AG10803 (cell line): Measurements from ENCODE around the gene FAXC.

Experiments
- DNase-seq: peaks from one replicate; pipeline ENCODE4 v3.0.0; 2010; ENCODE audit warnings: low read depth
- H3K4me3 ChIP-seq: 2 replicates; pipeline ENCODE4 v1.5.1; 2011; ENCODE audit warnings: mild to moderate bottlenecking, low read length, control low read depth
- TF ChIP-seq, protein P1 (sequence below): conservative IDR thresholded peaks from 2 replicates; pipeline ENCODE4 v1.5.1; 2011; ENCODE audit warnings: mild to moderate bottlenecking, low read length, control low read depth, inconsistent platforms

FAXC gene

DNA sequence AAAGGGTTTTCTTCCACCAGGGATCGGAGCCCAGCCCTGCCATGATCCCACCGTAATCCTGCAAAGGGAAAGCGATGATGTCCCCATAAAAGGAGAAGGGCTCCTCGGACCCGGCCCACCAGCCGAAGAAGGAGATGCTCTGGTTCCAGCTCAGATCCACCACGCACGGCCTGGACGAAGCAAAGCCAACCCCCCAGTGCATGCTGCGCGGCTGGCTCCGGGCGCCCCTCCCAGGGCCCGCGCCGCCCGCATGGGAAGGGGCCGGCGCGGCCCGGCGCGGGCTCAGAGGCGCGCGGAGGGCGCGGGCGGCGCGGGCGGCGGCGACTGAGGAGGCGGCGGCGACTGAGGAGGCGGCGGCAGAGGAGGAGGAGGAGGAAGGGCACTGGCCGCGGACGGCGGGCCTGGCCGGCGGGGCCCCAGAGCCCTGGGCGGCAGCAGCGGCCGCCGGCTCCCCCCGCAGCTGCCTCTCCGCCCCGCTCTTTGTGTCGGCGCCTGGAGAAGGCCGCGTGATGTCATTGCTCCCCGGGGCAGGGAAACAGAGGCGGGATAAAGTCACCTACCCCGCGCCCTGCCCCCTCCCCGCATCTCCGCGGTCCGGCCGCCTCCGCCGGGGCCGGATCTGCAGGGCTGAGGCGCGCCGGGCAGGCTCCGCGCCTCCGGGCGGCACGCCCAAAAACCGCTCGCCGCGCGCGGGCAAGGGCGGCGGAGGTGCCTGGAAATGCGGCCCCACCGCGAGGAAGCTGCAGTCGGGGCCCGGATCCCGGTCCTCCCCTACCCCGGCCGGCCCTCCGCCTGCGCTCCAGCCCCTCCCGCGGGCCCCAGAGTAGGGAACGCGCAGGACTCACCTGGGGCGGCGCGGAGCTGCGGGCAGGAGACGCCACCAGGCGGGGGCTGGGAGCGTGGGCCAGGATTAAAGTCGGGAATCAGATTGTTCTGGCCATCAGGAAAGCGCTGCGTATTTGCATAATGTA, at the start of gene FAXC:
Gene FAXC (minus strand): TSS at position 504 of the 971 bp plus-strand sequence. CDS start 302 bp downstream, at position 202.
- peak; percentile 3 for DNase-seq
- TF ChIP-seq, protein P1, sequence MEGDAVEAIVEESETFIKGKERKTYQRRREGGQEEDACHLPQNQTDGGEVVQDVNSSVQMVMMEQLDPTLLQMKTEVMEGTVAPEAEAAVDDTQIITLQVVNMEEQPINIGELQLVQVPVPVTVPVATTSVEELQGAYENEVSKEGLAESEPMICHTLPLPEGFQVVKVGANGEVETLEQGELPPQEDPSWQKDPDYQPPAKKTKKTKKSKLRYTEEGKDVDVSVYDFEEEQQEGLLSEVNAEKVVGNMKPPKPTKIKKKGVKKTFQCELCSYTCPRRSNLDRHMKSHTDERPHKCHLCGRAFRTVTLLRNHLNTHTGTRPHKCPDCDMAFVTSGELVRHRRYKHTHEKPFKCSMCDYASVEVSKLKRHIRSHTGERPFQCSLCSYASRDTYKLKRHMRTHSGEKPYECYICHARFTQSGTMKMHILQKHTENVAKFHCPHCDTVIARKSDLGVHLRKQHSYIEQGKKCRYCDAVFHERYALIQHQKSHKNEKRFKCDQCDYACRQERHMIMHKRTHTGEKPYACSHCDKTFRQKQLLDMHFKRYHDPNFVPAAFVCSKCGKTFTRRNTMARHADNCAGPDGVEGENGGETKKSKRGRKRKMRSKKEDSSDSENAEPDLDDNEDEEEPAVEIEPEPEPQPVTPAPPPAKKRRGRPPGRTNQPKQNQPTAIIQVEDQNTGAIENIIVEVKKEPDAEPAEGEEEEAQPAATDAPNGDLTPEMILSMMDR, result no peak
- H3K4me3 ChIP-seq, result peak within 1 kb of the TSS; percentile 51

DNA sequence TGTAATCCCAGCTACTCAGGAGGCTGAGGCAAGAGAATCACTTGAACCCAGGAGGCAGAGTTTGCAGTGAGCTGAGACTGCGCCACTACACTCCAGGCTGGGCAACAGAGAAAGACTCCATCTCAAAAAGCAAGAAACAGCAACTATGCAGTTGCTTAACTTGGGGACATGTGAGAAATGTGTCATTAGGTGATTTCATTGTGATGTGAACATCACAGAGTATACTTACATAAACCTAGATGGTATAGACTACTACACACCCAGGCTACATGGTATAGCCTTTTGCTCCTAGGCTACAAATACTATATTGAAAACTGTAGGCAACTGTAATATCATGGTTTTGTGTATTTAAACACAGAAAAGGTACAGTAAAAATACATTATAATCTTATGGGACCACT, 47.8 kb upstream of the FAXC start:
- no peak for DNase-seq
- TF ChIP-seq, protein P1, result no peak
- no peak overlapping the region for H3K4me3 ChIP-seq

DNA sequence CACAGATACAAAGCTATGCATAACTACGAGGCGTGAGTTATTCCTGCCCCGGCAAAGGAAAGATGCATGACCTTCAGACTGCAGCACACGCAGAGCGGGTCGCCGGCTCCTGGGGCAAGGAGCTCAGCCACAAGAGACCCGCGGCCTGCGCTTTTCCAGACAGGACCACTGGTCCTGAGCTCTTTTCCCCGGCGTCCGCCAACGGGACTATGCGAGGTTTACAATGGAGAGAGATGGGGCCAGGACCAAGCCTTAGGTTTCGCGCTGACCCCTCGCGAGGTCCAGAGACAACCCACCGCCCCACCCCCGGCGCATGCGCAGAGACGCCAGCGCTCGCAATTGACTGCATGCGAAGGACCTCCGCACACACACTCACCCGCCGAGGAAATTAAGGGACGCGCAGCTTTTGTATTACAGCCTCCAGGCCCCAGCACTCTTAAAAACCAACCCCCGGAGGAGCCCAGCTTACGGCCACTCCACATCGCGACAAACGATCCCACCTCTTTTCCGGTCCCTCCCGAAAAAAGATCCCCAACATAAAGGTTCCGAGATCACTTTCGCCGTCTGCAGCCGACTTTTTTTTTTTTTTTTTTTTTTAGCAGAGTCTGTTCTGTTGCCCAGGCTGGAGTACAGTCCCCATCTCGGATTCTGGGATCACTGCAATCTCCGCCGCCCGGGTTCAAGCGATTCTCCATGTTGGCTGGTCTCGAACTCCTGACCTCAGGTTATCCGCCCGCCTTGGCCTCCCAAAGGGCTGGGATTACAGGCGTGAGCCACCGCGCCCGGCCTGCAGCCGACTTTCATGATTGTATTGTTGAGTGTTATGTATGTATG, 44.4 kb upstream of the FAXC start, which contains the start of gene COQ3:
Gene COQ3 (minus strand): TSS at position 498 of the 834 bp plus-strand sequence. CDS start 16 bp downstream, at position 482.
- TF ChIP-seq, protein P1, result no peak; the same call in 1 of the 2 replicates
- H3K4me3 ChIP-seq, result peak within 1 kb of the TSS; percentile 89

DNA sequence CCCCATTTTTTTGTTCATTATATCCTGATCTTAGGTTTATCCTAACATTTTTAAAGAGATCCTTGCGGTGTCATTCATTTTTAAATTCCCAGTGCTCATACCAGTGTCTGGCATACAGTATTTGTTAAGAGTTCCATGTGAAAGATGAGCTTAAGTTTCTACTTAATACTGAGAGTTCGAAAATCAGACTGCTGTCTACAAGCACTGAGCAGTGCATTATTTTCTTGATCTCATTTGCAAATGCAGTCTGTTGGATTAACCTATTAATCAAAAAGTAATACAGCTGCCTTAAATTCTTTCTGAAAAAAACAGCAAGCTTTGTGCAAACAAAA, 43.9 kb upstream of the FAXC start:
- TF ChIP-seq, protein P1, result no peak
- H3K4me3 ChIP-seq, result peak overlapping the region; percentile 89
- DNase-seq, result no peak

More for the DNA sequence above, 44.4 kb upstream of the FAXC start, which contains the start of gene COQ3:
- peak; percentile 73 for DNase-seq

DNA sequence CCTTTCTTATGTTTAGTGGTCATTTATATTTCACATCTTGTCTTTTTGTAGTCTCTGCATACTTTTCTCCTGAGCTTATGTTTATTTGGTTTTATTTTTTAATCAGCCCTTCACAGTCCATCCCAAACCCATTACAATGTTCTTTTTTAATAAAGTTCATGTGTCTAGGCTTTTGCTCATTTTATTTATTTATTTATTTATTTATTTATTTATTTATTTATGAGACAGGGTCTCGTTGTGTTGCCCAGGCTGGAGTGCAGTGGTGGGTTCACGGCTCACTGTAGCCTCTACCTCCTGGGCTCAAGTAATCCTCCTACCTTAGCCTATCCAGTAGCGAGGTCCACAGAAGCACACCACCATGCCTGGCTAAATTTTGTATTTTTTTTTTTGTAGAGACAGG, 41.4 kb upstream of the FAXC start:
- DNase-seq, result no peak
- H3K4me3 ChIP-seq, result no peak overlapping the region

DNA sequence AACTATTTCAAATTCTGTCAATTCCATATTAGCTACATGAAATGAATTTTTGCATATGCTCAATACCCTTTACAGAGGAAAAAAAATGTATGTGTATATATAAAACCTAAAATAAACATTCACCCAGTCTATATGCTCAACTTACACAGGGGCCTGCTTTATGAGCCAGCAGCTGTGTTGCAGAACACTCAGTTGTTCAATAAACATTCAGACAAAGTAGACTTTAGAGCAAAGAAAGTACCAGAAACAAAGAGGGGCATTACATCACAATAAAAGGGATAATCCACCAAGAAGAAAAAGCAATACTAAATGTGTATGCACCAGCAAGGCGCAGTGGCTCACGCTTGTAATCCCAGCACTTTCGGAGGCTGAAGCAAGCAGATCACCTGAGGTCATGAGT, 35.0 kb upstream of the FAXC start:
- TF ChIP-seq, protein P1, result no peak
- H3K4me3 ChIP-seq, result no peak overlapping the region
- no peak for DNase-seq

More for the DNA sequence above, 41.4 kb upstream of the FAXC start:
- TF ChIP-seq, protein P1, result no peak
